SW 1271 (cell line): ENCODE measurements around the gene CACNG8.
"Not testable (repeated sequence)": the region's sequence is repeated elsewhere in the genome, so short reads cannot be mapped to it uniquely, and the experiment has no call there.

Source experiments
- DNase-seq, 2 experiments: peaks; one replicate each; lab custom pipeline; 2025; lab: John Stamatoyannopoulos, UW

CACNG8 gene

GRCh38 chr19:53962887-53963431 is at the start of gene CACNG8:
Gene CACNG8, plus strand, starts transcription at chr19:53962937.
- DNase-seq: no peak

DNA sequence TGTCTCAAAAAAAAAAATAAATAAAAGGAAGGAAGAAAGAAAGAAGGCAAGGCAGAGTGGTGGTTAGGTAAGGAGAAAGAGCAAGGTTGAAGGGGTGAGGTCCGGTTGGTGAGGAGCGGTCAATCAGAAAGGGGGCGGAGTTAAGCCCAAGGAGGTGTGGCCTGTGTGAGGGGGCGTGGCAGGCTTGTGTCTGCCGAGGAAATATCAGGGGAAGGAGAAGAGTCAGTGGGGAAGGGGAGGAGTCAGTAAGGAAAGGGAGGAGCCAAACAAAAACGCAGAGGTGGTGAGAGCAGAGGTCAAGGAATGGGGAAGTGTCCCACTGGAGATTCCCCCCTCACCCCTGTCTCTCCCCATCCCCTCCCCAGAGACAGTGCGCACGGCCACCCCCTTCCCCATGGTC is 47.7 kb upstream of the CACNG8 start:
- DNase-seq: no peak

- no peak for DNase-seq
Observed at GRCh38 chr19:53916004-53916403, 46.7 kb upstream of the CACNG8 start.

- DNase-seq: no peak
Observed at GRCh38 chr19:53917356-53917755, 45.4 kb upstream of the CACNG8 start.

DNA sequence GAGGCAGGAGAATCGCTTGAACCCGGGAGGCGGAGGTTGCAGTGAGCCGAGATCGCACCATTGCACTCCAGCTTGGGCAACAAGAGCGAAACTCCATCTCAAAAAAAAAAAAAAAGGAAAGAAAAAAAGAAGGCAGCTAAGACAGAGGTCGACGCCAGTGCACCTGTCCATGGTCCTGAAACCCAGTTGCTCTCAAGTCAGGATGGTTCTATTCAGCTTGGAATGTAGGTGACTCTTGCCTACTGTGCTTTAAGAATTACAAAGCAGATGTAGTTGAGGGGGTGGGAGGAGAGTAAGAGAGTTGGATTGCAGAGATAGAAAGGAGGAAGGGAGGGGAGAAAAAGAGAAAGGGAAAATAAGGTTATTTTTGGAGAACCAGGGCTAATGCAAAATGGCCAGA is 35.0 kb upstream of the CACNG8 start:
- no peak for DNase-seq

GRCh38 chr19:53936029-53936428 is 26.7 kb upstream of the CACNG8 start:
- DNase-seq: no peak

DNA sequence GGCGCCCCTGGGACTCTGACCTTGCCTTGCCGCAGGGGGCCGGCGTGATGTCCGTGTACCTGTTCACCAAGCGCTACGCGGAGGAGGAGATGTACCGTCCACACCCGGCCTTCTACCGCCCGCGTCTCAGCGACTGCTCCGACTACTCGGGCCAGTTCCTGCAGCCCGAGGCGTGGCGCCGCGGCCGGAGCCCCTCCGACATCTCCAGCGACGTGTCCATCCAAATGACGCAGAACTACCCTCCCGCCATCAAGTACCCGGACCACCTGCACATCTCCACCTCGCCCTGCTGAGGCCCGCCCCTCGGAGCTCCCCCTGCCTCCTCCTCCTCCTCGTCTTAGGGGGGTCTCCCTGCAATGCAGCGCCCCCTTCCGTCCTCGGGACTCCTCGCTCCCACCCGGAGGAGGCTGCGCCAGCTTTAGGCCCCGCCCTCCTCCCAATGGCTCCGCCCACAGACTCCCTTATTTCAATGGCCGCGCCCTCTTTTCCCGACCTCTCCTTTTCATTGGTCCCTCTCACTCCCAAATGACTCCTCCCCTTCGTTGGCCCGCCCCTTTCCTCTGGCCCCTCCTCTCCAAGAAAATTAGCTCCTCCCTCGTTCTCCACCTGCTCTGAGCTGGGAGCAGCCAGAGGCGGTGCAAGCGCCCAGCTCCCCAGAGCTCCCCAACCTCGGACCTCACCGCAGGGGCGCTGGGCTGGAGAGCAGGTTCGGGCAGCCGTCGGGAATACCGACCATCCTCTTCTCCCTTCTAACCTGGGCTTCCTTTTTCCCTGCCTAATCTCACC is 20.5 kb upstream of the CACNG8 start:
- DNase-seq: no peak

DNA sequence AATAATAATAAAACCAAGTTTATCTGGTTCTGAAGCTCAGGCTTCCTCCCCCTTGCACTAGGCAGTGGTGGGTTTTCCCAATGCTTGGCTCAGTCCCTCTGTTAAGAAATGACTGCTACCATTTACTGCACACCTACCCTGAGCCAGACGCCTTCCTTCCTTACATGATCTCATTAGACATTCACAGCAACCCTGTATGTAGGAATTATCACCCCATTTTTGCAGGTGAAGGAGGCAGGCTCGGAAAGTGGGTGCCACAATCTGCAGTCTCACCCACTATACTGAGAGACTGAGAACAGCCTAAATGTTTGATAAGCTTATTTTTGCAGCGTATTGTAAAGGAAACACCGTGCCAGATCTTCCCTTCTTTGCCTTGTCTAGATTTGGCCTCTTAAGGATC is 18.3 kb upstream of the CACNG8 start:
- no peak for DNase-seq

GRCh38 chr19:53944933-53945332 is 17.8 kb upstream of the CACNG8 start:
- DNase-seq: no peak

GRCh38 chr19:53945441-53945840 is 17.3 kb upstream of the CACNG8 start:
- DNase-seq: peak in 1 of 2 experiments; percentile 5

DNA sequence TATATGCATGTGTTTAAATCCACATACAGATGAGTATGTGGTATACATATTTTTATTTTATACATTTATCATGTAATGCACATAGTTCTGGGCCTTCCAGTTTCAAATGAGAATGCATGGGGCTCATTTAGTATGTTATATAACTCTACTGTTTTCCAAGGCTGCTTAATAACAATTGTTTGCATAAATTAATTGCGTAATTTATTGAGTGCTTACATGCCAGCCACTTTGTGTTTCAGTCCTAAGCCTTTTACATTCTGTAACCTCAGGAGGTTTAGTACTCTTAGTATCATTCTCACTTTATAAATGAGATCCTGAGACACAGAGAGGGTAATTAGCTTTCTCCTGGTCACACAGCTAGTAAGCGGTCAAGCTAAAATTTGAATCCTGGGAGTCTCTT is 16.7 kb upstream of the CACNG8 start:
- no peak for DNase-seq

DNA sequence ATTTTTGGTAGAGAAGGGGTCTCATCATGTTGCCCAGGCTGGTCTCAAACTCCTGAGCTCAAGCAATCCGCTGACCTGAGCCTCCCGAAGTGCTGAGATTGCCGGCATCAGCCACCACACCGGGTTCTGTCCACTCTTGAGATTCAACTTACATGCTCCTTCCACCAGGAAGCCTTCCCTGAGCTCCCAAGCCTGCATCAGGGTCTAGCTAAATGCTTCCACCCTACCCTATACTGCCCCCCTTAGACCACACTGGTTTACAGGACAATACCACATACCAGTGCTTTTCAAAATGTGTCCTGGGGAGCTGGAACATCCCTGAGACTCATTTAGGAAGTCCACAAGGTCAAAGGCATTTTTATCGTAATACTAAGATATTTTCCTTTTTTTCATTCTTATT is 15.1 kb upstream of the CACNG8 start:
- DNase-seq: no peak

DNA sequence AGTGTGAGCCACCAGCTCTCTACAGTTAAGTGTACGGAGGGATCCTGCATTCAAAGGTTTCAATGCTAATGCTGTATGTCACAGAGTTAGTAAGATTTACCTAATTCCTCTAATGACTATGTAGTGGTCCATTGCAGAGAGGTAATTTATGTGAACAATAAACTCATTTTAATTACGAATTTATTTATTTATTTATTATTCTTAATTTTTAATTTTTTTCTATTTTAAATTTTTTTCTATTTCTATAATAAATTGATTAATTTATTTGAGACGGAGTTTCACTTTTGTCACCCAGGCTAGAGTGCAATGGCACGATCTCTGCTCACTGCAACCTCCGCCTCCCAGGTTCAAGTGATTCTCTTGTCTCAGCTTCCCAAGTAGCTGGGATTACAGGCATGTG is 14.1 kb upstream of the CACNG8 start:
- not testable (repeated sequence) for DNase-seq

GRCh38 chr19:53951436-53951835 is 11.3 kb upstream of the CACNG8 start:
- no peak for DNase-seq

DNA sequence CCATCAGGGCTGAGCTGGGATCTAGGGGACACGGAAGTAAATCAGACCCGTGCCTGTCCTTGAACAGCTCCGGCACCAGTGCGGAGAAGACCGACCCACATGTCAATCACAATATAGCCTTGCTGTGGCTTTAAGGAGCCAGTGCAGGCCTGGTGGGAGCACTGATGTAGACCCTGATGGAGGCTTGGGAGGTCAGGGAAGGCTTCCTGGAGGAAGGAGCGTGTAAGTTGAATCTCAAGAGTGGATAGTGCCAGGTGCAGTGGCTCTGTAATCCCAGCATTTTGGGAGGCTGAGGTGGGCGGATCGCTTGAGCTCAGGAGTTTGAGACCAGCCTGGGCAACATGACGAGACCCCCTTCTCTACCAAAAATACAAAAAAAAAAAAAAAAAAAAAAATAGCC is 10.8 kb upstream of the CACNG8 start:
- DNase-seq: no peak

DNA sequence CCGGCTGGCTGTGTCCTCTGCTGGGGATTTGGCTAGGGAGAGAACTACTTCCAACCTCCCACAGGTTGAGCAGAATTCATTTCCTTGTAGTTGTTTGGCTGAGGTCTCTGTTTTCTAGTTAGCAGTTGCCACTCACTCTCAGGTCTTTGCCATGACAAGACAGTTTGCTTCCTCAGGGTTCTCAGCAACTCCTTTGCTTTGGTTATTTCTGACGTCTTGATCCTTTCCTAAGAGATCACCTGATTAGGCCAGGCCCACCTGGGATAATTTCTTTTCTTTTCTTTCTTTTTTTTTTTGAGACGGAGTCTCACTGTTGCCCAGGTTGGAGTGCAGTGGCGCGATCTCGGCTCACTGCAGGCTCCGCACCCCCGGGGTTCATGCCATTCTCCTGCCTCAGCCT is 9.4 kb upstream of the CACNG8 start:
- no peak for DNase-seq

GRCh38 chr19:53957448-53958167 is 5.1 kb upstream of the CACNG8 start:
- DNase-seq: no peak

GRCh38 chr19:53958168-53958571 is 4.6 kb upstream of the CACNG8 start:
- no peak for DNase-seq

GRCh38 chr19:53958823-53959757 is 3.6 kb upstream of the CACNG8 start:
- no peak for DNase-seq

- no peak for DNase-seq
Observed at GRCh38 chr19:53960187-53960586, 2.5 kb upstream of the CACNG8 start.

GRCh38 chr19:53960886-53961285 is 1.9 kb upstream of the CACNG8 start:
- DNase-seq: no peak
